Esophagus squamous epithelium (tissue), 5 donors: ENCODE measurements around the gene DHRS13. TPM values are rescaled to one million over a fixed set of nuclear protein-coding genes. Genes with fewer than 3 reads are reported as not detected.
"Not testable (repeated sequence)": the region's sequence is repeated elsewhere in the genome, so short reads cannot be mapped to it uniquely, and the experiment has no call there.

Experiments used
- DNase-seq: peaks from one replicate; lab custom pipeline; 2025; lab: John Stamatoyannopoulos, UW
- H3K27ac ChIP-seq, 4 donors: fragments of 200-600 bp; sonication (generic); one replicate each; pipeline ENCODE4 v1.5.1; 2016 to 2019; ENCODE audit warnings: mild to moderate bottlenecking in 1 of 4
- H3K27me3 ChIP-seq, 4 donors: fragments of 200-600 bp; sonication (generic); 1 replicate in 3 of 4; 2 replicates in 1 of 4; pipeline versions ENCODE4 v1.5.1 to v1.6.0; 2017 to 2021; ENCODE audit warnings: antibody characterized with exemption in 1 of 4
- H3K36me3 ChIP-seq, 3 donors: fragments of 200-600 bp; sonication (generic); one replicate each; pipeline ENCODE4 v1.5.1; 2016 to 2019
- H3K4me1 ChIP-seq, 3 donors: fragments of 200-600 bp; sonication (generic); one replicate each; pipeline ENCODE4 v1.5.1; 2017 to 2019
- H3K4me3 ChIP-seq, 4 donors: fragments of 200-600 bp; sonication (generic); 1 replicate in 3 of 4; 2 replicates in 1 of 4; pipeline ENCODE4 v1.5.1; 2016 to 2019; ENCODE audit warnings: mild to moderate bottlenecking in 2 of 4, moderate library complexity in 1 of 4
- H3K9me3 ChIP-seq, 3 donors: fragments of 200-600 bp; sonication (generic); one replicate each; pipeline ENCODE4 v1.5.1; 2016 to 2019
- POLR2A ChIP-seq, 4 donors: fragments of 450-650 bp; IDR thresholded peaks; one replicate each; pipeline ENCODE4 v1.6.1; 2017; ENCODE audit warnings: antibody characterized with exemption in 4 of 4, mild to moderate bottlenecking in 4 of 4, moderate library complexity in 3 of 4
- WGBS, 2 donors: methylation state at CpG; one replicate each; pipeline ENCODE4 v1.1.5; 2018; 5-methylcytosine and 5-hydroxymethylcytosine counted together
- intact Hi-C: fragments of 100-400 bp; cut with DNase I; formaldehyde crosslinking; loops from one replicate; pipeline ENCODE4 v1.15.0; 2022
- total RNA-seq, 4 donors: library from RNA; depleted of rRNA; stranded (reverse); fragments of >200 nt; gene quantifications; one replicate each; pipeline ENCODE4 v1.1.0, GENCODE V29; 2016
- TF ChIP-seq, protein P1 (sequence below), 6 experiments: fragments of 450-650 bp in 4 of 6; fragments of 200-600 bp in 2 of 6; sonication (generic) in 2 of 6; IDR thresholded peaks; one replicate each; pipeline ENCODE4 v1.5.1; 2016 to 2019; ENCODE audit warnings: antibody characterized with exemption in 6 of 6, mild to moderate bottlenecking in 4 of 6, moderate library complexity in 4 of 6
- donor health status: DM: yes; HTN: yes; CAD: no.

The DHRS13 gene
- total RNA-seq, 4 donors from 2014 or later = 10.3 to 17.0 (median 14.9) TPM

DNA sequence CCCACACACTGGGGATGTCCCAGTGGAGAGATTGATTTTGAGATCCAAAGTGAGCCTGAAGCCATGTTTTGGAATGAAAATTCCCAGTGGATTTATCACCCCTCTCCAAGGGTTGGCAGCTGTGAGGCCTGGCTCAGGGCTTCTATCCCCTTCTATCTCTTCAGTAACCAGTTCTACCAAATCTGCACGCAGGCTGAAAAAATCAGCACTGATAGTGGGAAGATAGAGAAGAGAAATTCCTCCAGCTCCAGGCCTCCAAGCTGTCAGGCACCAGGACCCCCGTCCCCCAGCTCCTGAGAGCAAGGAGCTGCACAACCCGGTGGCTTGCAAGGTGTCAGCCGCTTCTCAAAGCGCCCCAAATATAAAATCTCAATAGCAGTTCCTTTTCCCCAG, 6.4 kb downstream of the DHRS13 start:
- 2 to 9% methylated on average over 5 of the region's 5 CpGs for WGBS, 2 donors
- Histone ChIP-seq H3K4me1 (peaks cover 37 to 85% (median 59%) of the 10 kb centered on the region in 3 donors), H3K27me3 (no peaks in the 10 kb centered on the region), H3K27ac (peak overlapping the region; percentile 91 to 98 (median 96)), H3K9me3 (no peaks in the 10 kb centered on the region), H3K36me3 (peaks cover 0 to 9% (median 0%) of the 10 kb centered on the region in 3 donors), H3K4me3 (peak overlapping the region; percentile 79 to 98 (median 85))
- intact Hi-C loops = no loop called here
- no peak for TF ChIP-seq POLR2A (IDR thresholded peaks at IDR 0.05)
- TF ChIP-seq, protein P1, sequence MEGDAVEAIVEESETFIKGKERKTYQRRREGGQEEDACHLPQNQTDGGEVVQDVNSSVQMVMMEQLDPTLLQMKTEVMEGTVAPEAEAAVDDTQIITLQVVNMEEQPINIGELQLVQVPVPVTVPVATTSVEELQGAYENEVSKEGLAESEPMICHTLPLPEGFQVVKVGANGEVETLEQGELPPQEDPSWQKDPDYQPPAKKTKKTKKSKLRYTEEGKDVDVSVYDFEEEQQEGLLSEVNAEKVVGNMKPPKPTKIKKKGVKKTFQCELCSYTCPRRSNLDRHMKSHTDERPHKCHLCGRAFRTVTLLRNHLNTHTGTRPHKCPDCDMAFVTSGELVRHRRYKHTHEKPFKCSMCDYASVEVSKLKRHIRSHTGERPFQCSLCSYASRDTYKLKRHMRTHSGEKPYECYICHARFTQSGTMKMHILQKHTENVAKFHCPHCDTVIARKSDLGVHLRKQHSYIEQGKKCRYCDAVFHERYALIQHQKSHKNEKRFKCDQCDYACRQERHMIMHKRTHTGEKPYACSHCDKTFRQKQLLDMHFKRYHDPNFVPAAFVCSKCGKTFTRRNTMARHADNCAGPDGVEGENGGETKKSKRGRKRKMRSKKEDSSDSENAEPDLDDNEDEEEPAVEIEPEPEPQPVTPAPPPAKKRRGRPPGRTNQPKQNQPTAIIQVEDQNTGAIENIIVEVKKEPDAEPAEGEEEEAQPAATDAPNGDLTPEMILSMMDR (IDR thresholded peaks at IDR 0.05) = no peak
- DNase-seq = no peak

DNA sequence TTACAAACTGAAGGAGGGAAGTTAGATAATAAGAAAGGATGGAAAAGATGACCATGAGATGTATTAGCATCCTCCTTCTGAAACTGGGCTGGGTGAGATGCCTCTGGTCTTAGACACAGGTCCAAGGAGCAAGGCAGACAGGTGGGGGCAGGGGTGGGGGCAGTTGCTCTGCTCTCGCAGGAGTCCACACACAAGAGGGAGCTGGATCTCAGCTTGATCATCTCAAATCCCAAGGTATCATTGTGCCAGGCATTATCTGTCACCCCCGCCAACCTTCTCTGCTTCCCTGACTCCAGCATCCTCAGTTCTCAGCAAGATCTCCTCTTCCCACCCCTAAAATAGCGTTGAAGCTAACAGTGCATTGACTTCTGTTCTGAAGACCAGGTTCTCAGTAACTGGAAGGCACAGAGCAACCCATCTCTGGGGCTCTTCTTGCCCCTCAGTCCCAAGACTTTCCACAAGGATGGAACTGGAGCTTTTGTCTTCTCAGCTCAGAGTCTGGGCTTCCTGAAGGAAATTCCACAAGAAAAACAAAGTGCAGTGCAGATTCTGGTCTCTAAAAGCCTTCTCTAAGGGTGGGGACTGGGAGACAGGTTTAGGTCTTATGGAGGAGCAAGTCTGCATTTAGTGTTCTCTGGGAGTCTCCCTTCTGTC, 7.0 kb downstream of the DHRS13 start:
- no peak for TF ChIP-seq POLR2A (IDR thresholded peaks at IDR 0.05)
- TF ChIP-seq, protein P1 (IDR thresholded peaks at IDR 0.05) = no peak
- intact Hi-C loops = no loop called here

DNA sequence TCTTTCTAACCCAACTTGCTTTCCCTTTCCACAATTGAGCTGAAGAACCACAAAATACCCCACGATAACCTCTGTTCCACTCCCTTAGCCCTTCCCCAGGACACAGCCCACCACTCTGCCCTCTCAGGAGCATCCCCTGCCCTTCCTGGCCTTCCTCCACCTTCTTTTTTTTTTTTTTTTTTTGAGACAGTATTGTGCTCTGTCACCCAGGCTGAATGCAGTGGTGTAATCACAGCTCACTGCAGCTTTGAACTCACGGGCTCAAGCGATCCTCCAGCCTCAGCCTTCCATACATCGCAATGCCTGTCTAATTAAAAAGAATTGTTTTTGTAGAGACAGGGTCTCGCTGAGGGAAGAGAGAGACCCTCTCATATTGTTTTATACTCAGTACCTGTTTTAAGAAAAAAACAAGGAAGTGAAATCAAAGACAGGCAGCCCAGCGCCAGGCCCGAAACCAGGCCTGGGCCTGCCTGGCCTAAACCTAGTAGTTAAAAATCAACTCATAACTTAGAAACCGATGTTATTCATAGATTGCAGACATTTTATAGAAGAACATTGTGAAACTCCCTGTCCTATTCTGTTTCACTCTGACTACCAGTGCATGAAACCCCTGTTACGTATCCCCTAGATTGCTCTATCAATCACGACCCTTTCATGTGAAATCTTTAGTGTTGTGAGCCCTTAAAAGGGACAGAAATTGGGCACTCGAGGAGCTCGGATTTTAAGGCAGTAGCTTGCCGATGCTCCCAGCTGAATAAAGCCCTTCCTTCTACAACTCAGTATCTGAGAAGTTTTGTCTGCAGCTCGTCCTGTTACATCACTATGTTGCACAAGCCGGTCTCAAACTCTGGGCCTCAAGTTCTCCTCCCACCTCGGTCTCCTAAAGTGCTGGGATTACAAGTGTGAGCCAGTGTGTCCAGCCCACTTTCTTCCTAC, 9.4 kb downstream of the DHRS13 start:
- intact Hi-C loops, H3K9me3 ChIP-seq, DNase-seq, H3K27me3 ChIP-seq: not testable (repeated sequence)
- peaks cover 37 to 89% (median 58%) of the 10 kb centered on the region in 3 donors for H3K4me1 ChIP-seq
- peaks cover 0 to 18% (median 0%) of the 10 kb centered on the region in 3 donors for H3K36me3 ChIP-seq
- peak overlapping the region; percentile 82 to 86 (median 84) for H3K27ac ChIP-seq
- peak overlapping the region in 1 of 4 donors; percentile 16 for H3K4me3 ChIP-seq
- WGBS, 2 donors = 25 to 34% methylated on average over 15 to 16 of the region's 16 CpGs

More for the DNA sequence above, 7.0 kb downstream of the DHRS13 start:
- peaks cover 37 to 85% (median 54%) of the 10 kb centered on the region in 3 donors for H3K4me1 ChIP-seq
- H3K36me3 ChIP-seq = peaks cover 0 to 15% (median 0%) of the 10 kb centered on the region in 3 donors
- no peak for DNase-seq
- peak overlapping the region; percentile 91 to 98 (median 96) for H3K27ac ChIP-seq
- no peaks in the 10 kb centered on the region for H3K27me3 ChIP-seq
- H3K4me3 ChIP-seq = peak overlapping the region; percentile 79 to 98 (median 85)
- H3K9me3 ChIP-seq = no peaks in the 10 kb centered on the region
- WGBS, 2 donors = 28 to 47% methylated on average over 3 of the region's 3 CpGs

DNA sequence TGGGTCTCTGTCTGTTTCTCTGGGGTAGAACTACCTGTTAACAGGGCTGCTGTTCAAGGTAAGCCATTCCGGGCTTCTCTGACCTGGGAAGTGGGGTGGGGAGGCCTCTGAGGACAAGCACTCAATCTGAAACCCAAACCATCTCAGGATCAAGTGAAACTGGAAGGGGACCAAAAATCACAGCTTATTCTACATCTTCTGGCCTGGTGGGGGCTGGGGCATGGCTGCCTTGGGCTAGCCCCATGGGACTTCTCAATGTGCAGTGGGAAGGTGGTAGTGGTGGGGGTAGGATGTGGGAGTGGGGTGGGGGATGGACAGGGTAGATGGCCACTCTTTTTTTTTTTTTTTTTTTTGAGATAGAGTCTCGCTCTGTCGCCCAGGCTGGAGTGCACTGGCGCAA, 10.9 kb downstream of the DHRS13 start:
- no peak overlapping the region for H3K4me3 ChIP-seq
- DNase-seq = no peak
- TF ChIP-seq, protein P1 (IDR thresholded peaks at IDR 0.05) = no peak
- TF ChIP-seq POLR2A (IDR thresholded peaks at IDR 0.05) = no peak
- peak overlapping the region in 2 of 4 donors; percentile 36 to 84 for H3K27ac ChIP-seq
- WGBS, 2 donors = 94 to 100% methylated on average over 1 to 4 of the region's 4 CpGs
- H3K4me1 ChIP-seq = peaks cover 30 to 78% (median 53%) of the 10 kb centered on the region in 3 donors
- intact Hi-C loops = no loop called here
- H3K36me3 ChIP-seq = peaks cover 0 to 33% (median 4%) of the 10 kb centered on the region in 3 donors
- no peaks in the 10 kb centered on the region for H3K9me3 ChIP-seq
- no peaks in the 10 kb centered on the region for H3K27me3 ChIP-seq

DNA sequence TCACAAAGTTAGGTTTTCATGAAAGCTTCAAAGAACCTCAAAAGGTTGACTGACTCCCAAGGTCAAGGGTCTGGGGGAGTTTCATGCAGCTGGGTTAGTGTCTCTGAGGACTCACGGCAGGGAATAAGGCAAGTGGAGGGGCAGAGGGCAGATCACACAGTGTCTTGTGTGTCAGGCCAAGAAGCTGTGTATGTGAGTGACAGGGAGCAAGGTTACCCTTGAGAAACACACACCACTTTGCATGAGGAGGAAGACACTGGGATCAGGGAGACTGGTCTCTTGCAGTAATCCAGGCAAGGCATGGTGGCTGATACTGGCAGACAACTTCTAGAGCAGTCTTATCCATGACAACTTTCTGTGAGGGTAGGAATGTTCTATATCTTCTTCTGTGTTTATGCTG, 11.7 kb downstream of the DHRS13 start:
- H3K4me3 ChIP-seq = no peak overlapping the region
- H3K27ac ChIP-seq = no peak overlapping the region
- DNase-seq = no peak
- intact Hi-C loops = no loop called here
- 80 to 100% methylated on average over 1 of the region's 1 CpG for WGBS, 2 donors
- H3K4me1 ChIP-seq = peaks cover 24 to 70% (median 49%) of the 10 kb centered on the region in 3 donors
- H3K27me3 ChIP-seq = no peaks in the 10 kb centered on the region
- TF ChIP-seq POLR2A (IDR thresholded peaks at IDR 0.05) = no peak
- TF ChIP-seq, protein P1 (IDR thresholded peaks at IDR 0.05) = no peak
- peaks cover 0 to 42% (median 4%) of the 10 kb centered on the region in 3 donors for H3K36me3 ChIP-seq
- H3K9me3 ChIP-seq = no peaks in the 10 kb centered on the region
